ENCODE measurements around the gene TRIM37.

DNA sequence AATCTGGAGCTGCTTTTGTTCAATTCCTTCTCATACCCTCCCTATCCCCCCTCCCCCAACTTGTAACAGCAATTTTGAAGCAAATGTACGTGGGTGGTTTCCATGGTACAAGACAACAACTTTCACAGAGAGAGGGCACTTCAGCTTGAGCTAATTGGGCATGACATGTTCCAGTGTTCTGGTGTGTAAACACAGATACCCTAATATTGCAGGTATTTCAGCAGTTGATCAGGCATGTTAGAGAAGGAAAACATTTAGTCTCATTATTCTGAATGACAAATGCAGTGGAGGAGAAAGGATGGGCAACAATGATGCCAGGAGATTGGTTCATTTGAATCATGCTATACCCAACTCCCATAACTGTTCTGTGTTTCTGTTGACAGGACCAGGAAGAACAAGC lies 137.5 kb downstream of the TRIM37 start:
- TF ChIP-seq, protein P1, sequence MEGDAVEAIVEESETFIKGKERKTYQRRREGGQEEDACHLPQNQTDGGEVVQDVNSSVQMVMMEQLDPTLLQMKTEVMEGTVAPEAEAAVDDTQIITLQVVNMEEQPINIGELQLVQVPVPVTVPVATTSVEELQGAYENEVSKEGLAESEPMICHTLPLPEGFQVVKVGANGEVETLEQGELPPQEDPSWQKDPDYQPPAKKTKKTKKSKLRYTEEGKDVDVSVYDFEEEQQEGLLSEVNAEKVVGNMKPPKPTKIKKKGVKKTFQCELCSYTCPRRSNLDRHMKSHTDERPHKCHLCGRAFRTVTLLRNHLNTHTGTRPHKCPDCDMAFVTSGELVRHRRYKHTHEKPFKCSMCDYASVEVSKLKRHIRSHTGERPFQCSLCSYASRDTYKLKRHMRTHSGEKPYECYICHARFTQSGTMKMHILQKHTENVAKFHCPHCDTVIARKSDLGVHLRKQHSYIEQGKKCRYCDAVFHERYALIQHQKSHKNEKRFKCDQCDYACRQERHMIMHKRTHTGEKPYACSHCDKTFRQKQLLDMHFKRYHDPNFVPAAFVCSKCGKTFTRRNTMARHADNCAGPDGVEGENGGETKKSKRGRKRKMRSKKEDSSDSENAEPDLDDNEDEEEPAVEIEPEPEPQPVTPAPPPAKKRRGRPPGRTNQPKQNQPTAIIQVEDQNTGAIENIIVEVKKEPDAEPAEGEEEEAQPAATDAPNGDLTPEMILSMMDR (IDR thresholded peaks at IDR 0.05; ENCODE audit: insufficient read depth, low read length): no peak
- TF ChIP-seq POLR2AphosphoS5 (IDR thresholded peaks at IDR 0.05; ENCODE audit: low read depth): no peak

All from HL-60 (cell line).